CD4-positive, alpha-beta T cell (primary cell): ENCODE data around the gene PTPRN2. TPM values are rescaled to one million over a fixed set of nuclear protein-coding genes. Genes with fewer than 3 reads are reported as not detected.

Experiments used
- ATAC-seq: fragments of 200-7000 bp; cut with Tn5 transposase; one replicate; pipeline ENCODE4 v1.10.0; 2022; ENCODE audit warnings: mild to moderate bottlenecking; ENCODE audit not compliant: poor library complexity
- CTCF ChIA-PET: fragments of 350-600 bp; sonication (Branson Sonifier 250); formaldehyde crosslinking; loops from one replicate; lab custom pipeline; 2021; ENCODE audit warnings: antibody characterized with exemption, inconsistent platforms; lab: Charles Lee
- POLR2A ChIA-PET: fragments of 350-600 bp; sonication (Branson Sonifier 250); formaldehyde crosslinking; loops from one replicate; lab custom pipeline; 2021; ENCODE audit warnings: antibody characterized with exemption, inconsistent platforms; lab: Charles Lee
- DNase-seq, 14 experiments: peaks; one replicate each; pipeline ENCODE4 v3.0.0-alpha.2; 2013 to 2020; ENCODE audit warnings: mixed read lengths in 2 of 14
- H3K27ac ChIP-seq, 2 donors: one replicate each; pipeline versions ENCODE4 v1.5.1 to v1.7.0; 2013; ENCODE audit warnings: low read length in 2 of 2, low read depth in 1 of 2, mild to moderate bottlenecking in 1 of 2
- H3K27me3 ChIP-seq, 2 experiments: 1 replicate in 1 of 2; 2 replicates in 1 of 2; pipeline versions ENCODE4 v1.6.1 to v1.7.0; 2013; ENCODE audit warnings: low read length in 2 of 2, control low read depth in 1 of 2, mild to moderate bottlenecking in 1 of 2, moderate library complexity in 1 of 2; ENCODE audit not compliant: insufficient read depth in 2 of 2, control insufficient read depth in 1 of 2
- H3K36me3 ChIP-seq: one replicate; pipeline ENCODE4 v1.6.1; 2013; ENCODE audit warnings: low read length, control low read depth; ENCODE audit not compliant: insufficient read depth
- H3K4me1 ChIP-seq: one replicate; pipeline ENCODE4 v1.6.1; 2013; ENCODE audit warnings: low read length, control low read depth; ENCODE audit not compliant: insufficient read depth
- H3K4me3 ChIP-seq: one replicate; pipeline ENCODE4 v1.5.1; 2013; ENCODE audit warnings: mild to moderate bottlenecking, low read length, moderate library complexity
- H3K9me3 ChIP-seq, 2 experiments: 1 replicate in 1 of 2; 2 replicates in 1 of 2; pipeline versions ENCODE4 v1.6.1 to v1.7.0; 2013; ENCODE audit warnings: low read length in 2 of 2, mild to moderate bottlenecking in 2 of 2, control low read depth in 1 of 2, moderate library complexity in 1 of 2; ENCODE audit not compliant: control insufficient read depth in 1 of 2, insufficient read depth in 1 of 2
- H3K27ac Mint-ChIP-seq: one replicate; pipeline ENCODE4 v1.8.0; 2020; ENCODE audit warnings: mixed read lengths
- H3K27me3 Mint-ChIP-seq: one replicate; pipeline ENCODE4 v1.8.0; 2021; ENCODE audit warnings: mixed read lengths
- H3K36me3 Mint-ChIP-seq: one replicate; pipeline ENCODE4 v1.8.0; 2021; ENCODE audit warnings: low read depth, mixed read lengths
- H3K4me1 Mint-ChIP-seq: one replicate; pipeline ENCODE4 v1.8.0; 2021; ENCODE audit warnings: low read depth, mixed read lengths
- H3K4me3 Mint-ChIP-seq: one replicate; pipeline ENCODE4 v1.8.0; 2020; ENCODE audit warnings: mild to moderate bottlenecking, mixed read lengths
- H3K9me3 Mint-ChIP-seq: one replicate; pipeline ENCODE4 v1.8.0; 2020; ENCODE audit warnings: mixed read lengths
- intact Hi-C, 2 experiments: fragments of 100-400 bp; cut with DNase I in 1 of 2; cut with micrococcal nuclease in 1 of 2; formaldehyde crosslinking; loops; one replicate each; pipeline versions ENCODE4 v1.15.1 to v1.9.0; 2023 to 2025; cut with DNase I, micrococcal nuclease
- total RNA-seq, 174 experiments: library from RNA in 2 of 174; stranded (reverse) in 2 of 174; gene quantifications; one replicate each; pipeline ENCODE4 v1.2.3 and lab custom pipeline; 2021 to 2026
- TF ChIP-seq, protein P1 (sequence below): fragments of 200-600 bp; IDR thresholded peaks from one replicate; pipeline ENCODE4 v1.8.0; 2022; ENCODE audit warnings: antibody characterized with exemption, mild to moderate bottlenecking

PTPRN2 gene
- total RNA-seq, 2 experiments from 2014 or later: 0.34 to 0.44 TPM

DNA sequence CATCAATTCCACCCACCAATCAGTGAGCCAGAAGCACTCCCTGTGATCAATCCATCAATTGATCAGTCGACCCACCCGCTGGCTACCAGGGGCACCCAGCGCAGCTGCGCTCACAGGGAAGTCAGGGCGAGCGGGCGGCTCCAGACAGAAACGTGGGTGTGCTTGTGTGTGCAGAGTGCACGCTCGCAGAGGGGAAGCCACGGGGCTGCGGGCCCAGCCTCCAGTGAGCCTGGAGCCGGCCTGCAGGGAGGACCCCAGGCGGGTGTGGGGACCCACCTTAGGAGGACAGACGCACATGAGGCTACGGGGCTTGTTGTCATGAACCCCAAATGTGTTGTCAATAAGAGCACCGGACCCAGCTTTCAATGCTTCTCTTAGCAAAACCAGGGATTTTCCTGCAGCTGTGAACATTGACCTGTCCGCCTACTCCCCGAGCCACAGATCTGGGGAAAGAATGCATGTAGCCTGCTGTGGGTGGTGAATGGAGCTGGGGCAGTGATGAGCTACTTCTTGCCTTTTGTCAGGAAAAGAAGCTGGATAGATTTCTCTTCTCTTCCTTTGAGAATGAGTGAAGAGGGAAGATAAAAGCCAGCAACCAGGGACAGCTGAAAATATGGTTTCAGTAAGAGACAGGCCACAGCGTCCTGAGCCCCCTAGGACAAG is 753.0 kb downstream of the PTPRN2 start:
- no peaks in the 10 kb centered on the region for H3K36me3 ChIP-seq
- H3K27me3 ChIP-seq: no peaks in the 10 kb centered on the region
- peaks cover 20% of the 10 kb centered on the region for H3K4me1 Mint-ChIP-seq
- no peaks in the 10 kb centered on the region for H3K27me3 Mint-ChIP-seq
- ATAC-seq (no peak), DNase-seq (no peak)
- TF ChIP-seq, protein P1, sequence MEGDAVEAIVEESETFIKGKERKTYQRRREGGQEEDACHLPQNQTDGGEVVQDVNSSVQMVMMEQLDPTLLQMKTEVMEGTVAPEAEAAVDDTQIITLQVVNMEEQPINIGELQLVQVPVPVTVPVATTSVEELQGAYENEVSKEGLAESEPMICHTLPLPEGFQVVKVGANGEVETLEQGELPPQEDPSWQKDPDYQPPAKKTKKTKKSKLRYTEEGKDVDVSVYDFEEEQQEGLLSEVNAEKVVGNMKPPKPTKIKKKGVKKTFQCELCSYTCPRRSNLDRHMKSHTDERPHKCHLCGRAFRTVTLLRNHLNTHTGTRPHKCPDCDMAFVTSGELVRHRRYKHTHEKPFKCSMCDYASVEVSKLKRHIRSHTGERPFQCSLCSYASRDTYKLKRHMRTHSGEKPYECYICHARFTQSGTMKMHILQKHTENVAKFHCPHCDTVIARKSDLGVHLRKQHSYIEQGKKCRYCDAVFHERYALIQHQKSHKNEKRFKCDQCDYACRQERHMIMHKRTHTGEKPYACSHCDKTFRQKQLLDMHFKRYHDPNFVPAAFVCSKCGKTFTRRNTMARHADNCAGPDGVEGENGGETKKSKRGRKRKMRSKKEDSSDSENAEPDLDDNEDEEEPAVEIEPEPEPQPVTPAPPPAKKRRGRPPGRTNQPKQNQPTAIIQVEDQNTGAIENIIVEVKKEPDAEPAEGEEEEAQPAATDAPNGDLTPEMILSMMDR: no peak
- no peak overlapping the region for H3K27ac ChIP-seq
- no peak overlapping the region for H3K4me3 Mint-ChIP-seq
- no peaks in the 10 kb centered on the region for H3K4me1 ChIP-seq
- H3K4me3 ChIP-seq: no peak overlapping the region
- H3K9me3 ChIP-seq: peaks cover 0 to 3% of the 10 kb centered on the region in 2 experiments
- H3K27ac Mint-ChIP-seq: no peak overlapping the region
- ChIA-PET CTCF (no interaction called here), POLR2A (no interaction called here)
- no peaks in the 10 kb centered on the region for H3K36me3 Mint-ChIP-seq
- H3K9me3 Mint-ChIP-seq: no peaks in the 10 kb centered on the region
- intact Hi-C loops: no loop called here

DNA sequence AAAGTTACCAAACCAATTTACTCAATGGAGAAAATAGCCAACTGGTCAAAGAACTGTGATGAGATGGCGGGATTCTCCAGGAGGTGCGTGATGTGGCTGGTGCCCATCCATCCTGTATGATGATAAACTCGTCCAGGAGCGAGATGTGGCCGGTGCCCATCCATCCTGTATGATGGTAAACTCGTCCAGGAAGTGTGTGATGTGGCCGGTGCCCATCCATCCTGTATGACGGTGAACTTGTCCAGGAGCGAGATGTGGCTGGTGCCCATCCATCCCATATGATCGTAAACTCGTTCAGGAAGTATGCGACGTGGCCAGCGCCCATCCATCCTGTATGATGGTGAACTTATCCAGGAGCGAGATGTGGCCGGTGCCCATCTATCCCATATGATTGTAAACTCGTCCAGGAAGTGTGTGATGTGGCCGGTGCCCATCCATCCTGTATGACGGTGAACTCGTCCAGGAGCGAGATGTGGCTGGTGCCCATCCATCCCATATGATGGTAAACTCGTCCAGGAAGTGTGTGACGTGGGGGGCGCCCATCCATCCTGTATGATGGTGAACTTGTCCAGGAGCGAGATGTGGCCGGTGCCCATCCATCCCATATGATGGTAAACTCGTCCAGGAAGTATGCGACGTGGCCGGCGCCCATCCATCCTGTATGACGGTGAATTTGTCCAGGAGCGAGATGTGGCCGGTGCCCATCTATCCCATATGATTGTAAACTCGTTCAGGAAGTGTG is 754.6 kb downstream of the PTPRN2 start:
- Mint-ChIP-seq H3K4me3 (no peak overlapping the region), H3K27ac (no peak overlapping the region), H3K27me3 (no peaks in the 10 kb centered on the region), H3K4me1 (peaks cover 28% of the 10 kb centered on the region), H3K36me3 (no peaks in the 10 kb centered on the region), H3K9me3 (no peaks in the 10 kb centered on the region)
- no peaks in the 10 kb centered on the region for H3K27me3 ChIP-seq
- no peak for DNase-seq
- H3K4me1 ChIP-seq: peaks cover 7% of the 10 kb centered on the region
- H3K9me3 ChIP-seq: no peaks in the 10 kb centered on the region
- no peak for ATAC-seq
- no peaks in the 10 kb centered on the region for H3K36me3 ChIP-seq
- TF ChIP-seq, protein P1: no peak
- no peak overlapping the region for H3K4me3 ChIP-seq
- no peak overlapping the region for H3K27ac ChIP-seq
- ChIA-PET CTCF (no interaction called here), POLR2A (no interaction called here)
- intact Hi-C loops: no loop called here

DNA sequence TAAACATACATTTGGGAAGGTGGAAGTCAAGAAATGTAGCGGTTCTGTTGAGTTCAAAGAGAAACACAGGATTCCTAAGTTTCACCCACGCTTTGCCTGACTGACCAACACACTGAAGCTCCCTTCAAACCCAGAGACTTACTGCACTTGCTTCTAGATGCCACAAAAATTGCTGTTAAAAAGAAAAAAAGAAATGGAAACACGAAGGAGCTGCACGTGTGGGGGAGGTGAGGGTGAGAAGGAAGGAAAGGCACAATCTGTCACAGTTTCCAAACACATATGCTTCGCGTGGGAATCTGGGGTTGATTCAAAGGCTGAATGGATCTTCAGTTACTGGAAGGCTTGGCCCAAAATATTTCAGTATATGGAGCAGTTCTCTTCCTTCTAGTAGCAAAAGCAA is 755.2 kb downstream of the PTPRN2 start:
- peaks cover 13% of the 10 kb centered on the region for H3K4me1 ChIP-seq
- DNase-seq (no peak), ATAC-seq (no peak)
- ChIA-PET CTCF (no interaction called here), POLR2A (no interaction called here)
- H3K4me3 ChIP-seq: no peak overlapping the region
- Mint-ChIP-seq H3K9me3 (no peaks in the 10 kb centered on the region), H3K27me3 (no peaks in the 10 kb centered on the region), H3K36me3 (no peaks in the 10 kb centered on the region), H3K4me3 (no peak overlapping the region), H3K4me1 (peaks cover 34% of the 10 kb centered on the region), H3K27ac (no peak overlapping the region)
- no peaks in the 10 kb centered on the region for H3K36me3 ChIP-seq
- intact Hi-C loops: no loop called here
- TF ChIP-seq, protein P1: no peak
- no peaks in the 10 kb centered on the region for H3K9me3 ChIP-seq
- no peaks in the 10 kb centered on the region for H3K27me3 ChIP-seq
- no peak overlapping the region for H3K27ac ChIP-seq
